GM19397 (cell line): ENCODE results near the gene DHX38.

ENCODE experiments used
- ATAC-seq: cut with Tn5 transposase; IDR thresholded peaks from one replicate; pipeline ENCODE4 v1.9.1; 2021; ENCODE audit warnings: mild to moderate bottlenecking, moderate library complexity; ENCODE audit not compliant: unreplicated experiment

The DHX38 gene

DNA sequence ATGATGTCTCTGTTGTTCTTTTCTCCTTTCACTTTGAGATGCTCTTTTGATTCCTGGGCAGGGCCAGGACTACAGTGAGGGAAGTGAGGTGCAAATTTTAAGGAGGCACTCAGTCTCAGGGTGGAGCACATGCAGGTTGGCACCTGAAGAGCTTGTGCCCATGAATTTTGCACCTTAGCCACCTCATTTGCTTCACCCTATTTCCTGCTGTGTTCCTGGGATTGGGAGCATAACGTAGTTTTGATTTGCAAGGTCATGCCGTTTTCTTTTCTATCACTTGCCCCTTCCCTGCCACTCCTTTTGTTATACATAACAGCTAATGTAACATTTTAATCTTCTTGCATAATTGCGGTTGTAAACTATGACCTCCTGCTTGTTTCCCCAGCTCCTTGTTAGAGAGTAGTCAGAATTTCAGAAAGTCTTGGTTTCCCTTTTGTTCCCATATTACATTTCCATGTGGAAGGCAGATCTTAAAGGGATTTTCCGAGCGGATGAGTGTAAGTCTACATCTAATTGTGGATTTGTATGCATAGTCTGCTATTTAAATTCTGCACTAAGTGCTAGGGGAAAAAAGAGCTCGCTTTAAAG is 68.6 kb downstream of the DHX38 start:
- no peak for ATAC-seq
